VCaP (cell line): Measurements from ENCODE around the gene GAS1.

Source experiments
- H3K27ac ChIP-seq: fragments of 450-650 bp; 2 replicates; pipeline ENCODE4 v1.5.1; 2017
- TF ChIP-seq, protein P1 (sequence below): fragments of 450-650 bp; conservative IDR thresholded peaks from 2 replicates; pipeline ENCODE4 v1.5.1; 2017; ENCODE audit warnings: mild to moderate bottlenecking, moderate library complexity

Gene GAS1, protein sequence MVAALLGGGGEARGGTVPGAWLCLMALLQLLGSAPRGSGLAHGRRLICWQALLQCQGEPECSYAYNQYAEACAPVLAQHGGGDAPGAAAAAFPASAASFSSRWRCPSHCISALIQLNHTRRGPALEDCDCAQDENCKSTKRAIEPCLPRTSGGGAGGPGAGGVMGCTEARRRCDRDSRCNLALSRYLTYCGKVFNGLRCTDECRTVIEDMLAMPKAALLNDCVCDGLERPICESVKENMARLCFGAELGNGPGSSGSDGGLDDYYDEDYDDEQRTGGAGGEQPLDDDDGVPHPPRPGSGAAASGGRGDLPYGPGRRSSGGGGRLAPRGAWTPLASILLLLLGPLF

GRCh38 chr9:86947146-86948073 is at the start of gene GAS1:
TSS of gene GAS1 (minus strand) at chr9:86947506. CDS start at chr9:86946779, 727 bp downstream.
- H3K27ac ChIP-seq: peak within 1 kb of the TSS; percentile 65

GRCh38 chr9:86994231-86994630 is 46.9 kb upstream of the GAS1 start:
- H3K27ac ChIP-seq: no peak overlapping the region
- TF ChIP-seq, protein P1, sequence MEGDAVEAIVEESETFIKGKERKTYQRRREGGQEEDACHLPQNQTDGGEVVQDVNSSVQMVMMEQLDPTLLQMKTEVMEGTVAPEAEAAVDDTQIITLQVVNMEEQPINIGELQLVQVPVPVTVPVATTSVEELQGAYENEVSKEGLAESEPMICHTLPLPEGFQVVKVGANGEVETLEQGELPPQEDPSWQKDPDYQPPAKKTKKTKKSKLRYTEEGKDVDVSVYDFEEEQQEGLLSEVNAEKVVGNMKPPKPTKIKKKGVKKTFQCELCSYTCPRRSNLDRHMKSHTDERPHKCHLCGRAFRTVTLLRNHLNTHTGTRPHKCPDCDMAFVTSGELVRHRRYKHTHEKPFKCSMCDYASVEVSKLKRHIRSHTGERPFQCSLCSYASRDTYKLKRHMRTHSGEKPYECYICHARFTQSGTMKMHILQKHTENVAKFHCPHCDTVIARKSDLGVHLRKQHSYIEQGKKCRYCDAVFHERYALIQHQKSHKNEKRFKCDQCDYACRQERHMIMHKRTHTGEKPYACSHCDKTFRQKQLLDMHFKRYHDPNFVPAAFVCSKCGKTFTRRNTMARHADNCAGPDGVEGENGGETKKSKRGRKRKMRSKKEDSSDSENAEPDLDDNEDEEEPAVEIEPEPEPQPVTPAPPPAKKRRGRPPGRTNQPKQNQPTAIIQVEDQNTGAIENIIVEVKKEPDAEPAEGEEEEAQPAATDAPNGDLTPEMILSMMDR: no peak

More at GRCh38 chr9:86947146-86948073, at the start of gene GAS1:
- TF ChIP-seq, protein P1: no peak

GRCh38 chr9:86993830-86994229 is 46.5 kb upstream of the GAS1 start:
- H3K27ac ChIP-seq: no peak overlapping the region
- TF ChIP-seq, protein P1: no peak

DNA sequence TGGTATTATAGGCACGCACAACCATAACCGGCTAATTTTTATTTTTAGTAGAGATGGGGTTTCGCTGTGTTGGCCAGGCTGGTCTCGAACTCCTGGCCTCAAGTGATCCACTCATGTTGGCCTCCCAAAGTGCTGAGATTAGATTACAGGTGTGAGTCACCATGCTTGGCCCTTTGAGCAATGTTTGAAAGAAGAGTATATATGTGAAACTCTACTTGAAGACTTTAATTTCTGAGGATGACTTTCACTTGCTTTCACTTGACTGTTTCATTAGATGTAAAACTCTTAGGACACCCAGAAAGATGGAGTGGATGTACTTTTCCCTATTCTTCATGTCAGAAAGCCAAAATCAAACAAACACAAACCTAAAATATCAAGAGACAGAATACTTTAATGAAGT is 43.8 kb upstream of the GAS1 start:
- no peak overlapping the region for H3K27ac ChIP-seq
- TF ChIP-seq, protein P1: no peak

DNA sequence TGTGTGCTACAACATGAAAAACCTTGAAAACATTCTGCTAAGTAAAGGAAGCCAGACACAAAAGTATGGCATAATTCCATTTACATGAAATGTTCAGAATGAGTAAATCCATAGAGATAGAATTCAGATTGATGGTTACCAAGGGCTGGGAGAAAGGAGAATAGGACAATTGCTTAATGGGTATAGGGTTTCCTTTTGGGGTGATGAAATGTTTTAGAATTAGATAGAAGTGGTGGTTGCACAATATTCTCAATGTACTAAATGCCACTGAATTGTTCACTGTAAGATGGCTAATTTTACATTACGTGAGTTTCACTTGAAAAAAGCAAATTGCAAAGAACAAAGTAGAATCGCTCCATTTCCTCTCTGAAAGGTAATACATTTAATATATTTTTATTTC is 43.0 kb upstream of the GAS1 start:
- TF ChIP-seq, protein P1: no peak
- no peak overlapping the region for H3K27ac ChIP-seq

GRCh38 chr9:86987900-86988299 is 40.6 kb upstream of the GAS1 start:
- H3K27ac ChIP-seq: no peak overlapping the region

More at GRCh38 chr9:86987900-86988299, 40.6 kb upstream of the GAS1 start:
- TF ChIP-seq, protein P1: no peak
